ENCODE measurements around the gene TTF2.

Gene TTF2

DNA sequence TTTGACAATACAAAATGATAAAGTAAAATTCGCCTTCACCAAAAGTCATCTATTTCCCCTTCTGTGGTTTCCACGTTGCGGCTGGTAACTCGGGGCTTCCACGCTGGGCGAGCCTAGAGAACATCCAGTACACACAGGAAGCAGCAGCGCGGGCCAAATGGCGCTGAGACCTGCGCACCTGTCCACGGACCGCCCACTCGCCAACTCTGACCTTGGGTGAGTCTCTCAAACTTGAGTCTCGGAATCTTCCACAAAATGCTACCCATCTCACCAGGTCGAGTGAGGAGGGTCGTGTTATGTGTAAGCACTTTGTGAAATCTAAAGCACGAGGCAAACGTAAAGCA, 820 bp upstream of the TTF2 start:
- H3K27ac ChIP-seq, result peak overlapping the region; percentile 84
- TF ChIP-seq, protein P1, sequence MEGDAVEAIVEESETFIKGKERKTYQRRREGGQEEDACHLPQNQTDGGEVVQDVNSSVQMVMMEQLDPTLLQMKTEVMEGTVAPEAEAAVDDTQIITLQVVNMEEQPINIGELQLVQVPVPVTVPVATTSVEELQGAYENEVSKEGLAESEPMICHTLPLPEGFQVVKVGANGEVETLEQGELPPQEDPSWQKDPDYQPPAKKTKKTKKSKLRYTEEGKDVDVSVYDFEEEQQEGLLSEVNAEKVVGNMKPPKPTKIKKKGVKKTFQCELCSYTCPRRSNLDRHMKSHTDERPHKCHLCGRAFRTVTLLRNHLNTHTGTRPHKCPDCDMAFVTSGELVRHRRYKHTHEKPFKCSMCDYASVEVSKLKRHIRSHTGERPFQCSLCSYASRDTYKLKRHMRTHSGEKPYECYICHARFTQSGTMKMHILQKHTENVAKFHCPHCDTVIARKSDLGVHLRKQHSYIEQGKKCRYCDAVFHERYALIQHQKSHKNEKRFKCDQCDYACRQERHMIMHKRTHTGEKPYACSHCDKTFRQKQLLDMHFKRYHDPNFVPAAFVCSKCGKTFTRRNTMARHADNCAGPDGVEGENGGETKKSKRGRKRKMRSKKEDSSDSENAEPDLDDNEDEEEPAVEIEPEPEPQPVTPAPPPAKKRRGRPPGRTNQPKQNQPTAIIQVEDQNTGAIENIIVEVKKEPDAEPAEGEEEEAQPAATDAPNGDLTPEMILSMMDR (conservative IDR thresholded peaks at IDR 0.05), result no peak
- no peak for TF ChIP-seq ZFX (IDR thresholded peaks at IDR 0.05)

DNA sequence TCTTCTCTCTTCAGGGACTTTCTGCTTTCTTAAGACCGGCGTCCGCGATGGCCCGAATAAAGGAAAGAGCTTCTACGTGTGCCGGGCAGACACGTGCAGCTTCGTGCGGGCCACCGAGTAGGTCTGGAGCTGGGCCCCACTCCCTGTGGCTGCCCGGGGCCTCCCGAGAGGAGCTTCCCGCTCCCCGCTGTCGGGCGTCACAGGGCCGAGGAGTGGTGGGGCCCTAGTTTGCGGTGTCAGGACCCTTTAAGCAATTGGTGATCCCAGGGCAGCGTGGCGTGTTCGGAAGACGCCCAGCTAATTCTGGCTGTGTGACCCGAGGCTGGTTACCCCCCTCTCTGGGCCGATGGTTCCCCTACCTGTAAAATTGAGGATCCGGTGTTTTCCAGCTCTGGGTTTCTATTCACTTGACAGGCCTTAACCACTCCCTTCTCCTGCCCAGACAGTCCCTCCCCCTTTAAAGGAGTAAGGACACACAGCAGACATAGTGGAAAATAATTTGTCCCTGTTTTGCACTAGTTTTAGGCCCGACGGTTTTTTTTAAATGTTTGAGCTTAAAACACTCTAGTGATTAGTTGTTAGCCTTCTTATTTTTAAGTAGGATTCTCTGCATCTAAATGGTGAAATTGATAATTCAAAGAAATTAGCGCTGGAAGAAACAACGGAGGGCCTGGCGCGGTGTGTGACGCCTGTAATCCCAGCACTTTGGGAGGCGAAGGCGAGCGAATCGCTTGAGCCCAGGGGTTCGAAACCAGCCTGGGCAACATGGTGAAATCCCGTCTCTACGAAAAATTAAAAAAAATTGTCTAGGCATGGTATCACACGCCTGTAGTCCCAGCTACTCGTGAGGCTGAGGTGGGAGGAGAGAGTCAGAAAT, 553 bp downstream of the TTF2 start:
- peak overlapping the region; percentile 84 for H3K27ac ChIP-seq
- TF ChIP-seq, protein P1 (conservative IDR thresholded peaks at IDR 0.05), result no peak
- TF ChIP-seq ZFX (IDR thresholded peaks at IDR 0.05), result peak; percentile 33; the same call in 1 of the 2 replicates

DNA sequence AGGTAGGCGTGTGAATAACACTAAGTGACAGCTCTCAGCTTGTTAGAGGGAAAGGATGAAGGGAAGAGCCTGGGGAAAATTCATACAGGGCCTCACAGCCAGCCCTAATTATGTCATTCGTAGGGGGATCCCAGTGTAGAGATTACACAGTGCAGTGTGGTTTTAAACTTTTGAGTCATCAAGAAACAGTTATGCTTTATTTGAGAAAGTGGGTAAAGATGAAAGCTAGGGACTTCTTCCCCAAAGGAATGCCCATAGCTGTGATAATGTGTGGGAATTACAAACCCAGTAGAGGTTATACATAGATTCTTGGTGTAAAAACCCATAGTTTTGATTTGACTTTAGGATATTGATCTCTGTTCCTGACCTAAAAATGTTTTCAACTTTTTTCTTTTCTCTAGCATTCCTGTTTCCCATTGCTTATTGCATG, 1.9 kb downstream of the TTF2 start:
- TF ChIP-seq, protein P1 (conservative IDR thresholded peaks at IDR 0.05), result no peak
- no peak for TF ChIP-seq ZFX (IDR thresholded peaks at IDR 0.05)
- H3K27ac ChIP-seq, result no peak overlapping the region

DNA sequence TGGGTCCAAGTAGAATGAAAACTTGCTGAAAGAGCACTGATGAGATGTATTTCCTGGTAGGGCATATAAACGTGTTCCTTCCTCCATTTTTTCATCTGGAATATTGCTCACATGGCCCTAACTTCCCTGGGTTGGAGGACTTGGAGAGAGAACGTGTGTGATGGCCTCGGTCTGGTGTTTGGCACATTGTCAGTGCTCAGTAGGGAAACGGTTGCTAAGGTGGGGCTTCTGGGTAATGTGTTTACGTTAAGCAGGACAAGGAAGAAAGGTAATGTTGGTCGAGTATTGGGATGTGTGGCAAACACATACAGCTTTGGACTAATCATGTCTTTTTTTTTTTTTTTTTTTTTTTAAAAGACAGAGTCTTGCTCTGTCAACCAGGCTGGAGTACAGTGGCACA, 6.2 kb downstream of the TTF2 start:
- no peak overlapping the region for H3K27ac ChIP-seq
- TF ChIP-seq, protein P1 (conservative IDR thresholded peaks at IDR 0.05), result no peak
- no peak for TF ChIP-seq ZFX (IDR thresholded peaks at IDR 0.05)

DNA sequence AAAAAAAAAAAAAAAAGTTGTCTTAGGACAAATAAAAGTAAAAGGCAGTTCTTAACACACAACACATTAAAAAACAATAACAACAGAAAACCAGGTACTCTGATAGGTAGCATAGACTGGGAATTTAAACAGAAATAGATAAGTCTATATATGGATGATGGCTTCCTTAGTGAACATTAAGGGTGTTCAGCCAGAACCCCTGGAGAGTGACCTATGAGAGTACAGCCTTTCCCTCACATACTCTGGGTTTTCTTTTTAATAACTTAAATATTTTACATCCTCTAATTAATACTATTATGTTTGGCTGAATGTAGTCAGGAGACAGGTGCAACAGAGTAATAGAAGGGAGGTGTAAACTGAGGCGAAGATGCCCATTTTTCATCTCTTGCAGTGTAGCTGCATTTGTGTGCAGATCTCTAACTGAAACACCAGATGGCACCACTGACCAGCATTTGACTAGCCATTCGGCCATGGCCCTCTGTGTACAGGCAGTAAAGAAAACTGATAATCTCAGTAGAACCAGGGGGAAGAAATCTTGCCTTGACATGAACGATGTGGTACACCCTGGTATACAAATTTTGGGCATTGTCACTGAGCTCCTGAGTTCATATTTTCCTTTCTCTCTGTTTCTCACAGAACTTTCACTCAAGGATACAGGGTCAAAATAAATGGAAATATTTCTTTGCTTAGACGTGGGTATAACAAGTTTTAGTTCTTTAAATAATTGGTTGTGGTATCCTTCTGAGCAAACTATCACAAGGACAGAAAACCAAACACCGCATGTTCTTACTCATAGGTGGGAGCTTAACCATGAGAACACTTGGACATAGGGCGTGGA, 7.6 kb downstream of the TTF2 start:
- H3K27ac ChIP-seq, result no peak overlapping the region
- no peak for TF ChIP-seq ZFX (IDR thresholded peaks at IDR 0.05)
- TF ChIP-seq, protein P1 (conservative IDR thresholded peaks at IDR 0.05), result peak; percentile 84

DNA sequence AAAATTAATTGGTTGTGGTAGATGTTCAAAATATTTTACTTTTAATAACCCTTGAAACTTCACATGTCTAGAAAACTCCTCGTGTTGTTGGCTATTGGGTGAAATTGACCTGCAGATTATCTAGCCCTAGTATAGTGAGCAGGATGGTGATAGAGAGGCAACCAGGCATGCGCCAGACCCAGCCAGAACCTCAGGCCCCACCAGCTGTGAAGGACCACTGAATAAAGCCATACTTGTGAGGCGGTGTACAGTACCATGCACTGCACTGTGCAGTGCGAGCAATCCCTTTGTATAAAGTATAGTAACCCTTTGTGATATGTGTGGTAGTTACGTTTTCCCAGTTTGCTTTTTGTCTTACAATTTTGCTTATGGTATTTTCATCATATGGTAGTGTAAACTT, 8.5 kb downstream of the TTF2 start:
- no peak overlapping the region for H3K27ac ChIP-seq
- TF ChIP-seq, protein P1 (conservative IDR thresholded peaks at IDR 0.05), result no peak
- no peak for TF ChIP-seq ZFX (IDR thresholded peaks at IDR 0.05)
